Activated CD4-positive, CD25-positive, alpha-beta regulatory T cell (primary cell): ENCODE results near the gene MERTK.
"Not testable (repeated sequence)": the region's sequence is repeated elsewhere in the genome, so short reads cannot be mapped to it uniquely, and the experiment has no call there.

Experiments
- DNase-seq, 4 experiments: peaks; one replicate each; lab custom pipeline; 2025; lab: John Stamatoyannopoulos, UW

MERTK gene

DNA sequence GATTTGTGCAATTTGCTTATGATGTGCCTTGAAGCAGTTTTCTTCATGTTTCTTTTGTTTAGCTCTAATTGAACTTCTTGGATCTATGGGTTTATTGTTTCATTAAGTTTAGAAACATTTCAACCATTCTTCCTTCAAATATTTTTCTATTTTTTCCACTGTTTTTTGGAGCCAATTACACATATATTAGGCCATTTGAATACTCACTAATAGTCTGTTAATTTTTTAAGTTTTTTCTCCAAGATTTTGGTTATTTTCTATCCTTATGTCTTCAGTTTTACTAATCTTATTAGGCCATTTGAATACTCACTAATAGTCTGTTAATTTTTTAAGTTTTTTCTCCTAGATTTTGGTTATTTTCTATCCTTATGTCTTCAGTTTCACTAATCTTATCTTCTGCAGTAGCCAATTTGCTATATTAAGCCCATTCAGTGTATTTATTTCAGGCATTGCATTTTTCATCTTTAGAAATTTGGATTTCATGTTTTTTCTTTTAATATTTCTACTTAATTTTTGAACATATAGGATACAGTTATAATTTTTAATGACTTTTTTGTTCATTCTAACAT lies 147.1 kb downstream of the MERTK start:
- DNase-seq: no peak

GRCh38 chr2:112046231-112046630 lies 147.8 kb downstream of the MERTK start:
- no peak for DNase-seq

- DNase-seq: no peak
Observed at GRCh38 chr2:112047537-112048235, 149.3 kb downstream of the MERTK start.

- DNase-seq: no peak
Observed at GRCh38 chr2:112048236-112048592, 149.8 kb downstream of the MERTK start.

GRCh38 chr2:112048887-112049286 lies 150.5 kb downstream of the MERTK start:
- no peak for DNase-seq

GRCh38 chr2:112050316-112050715 lies 151.9 kb downstream of the MERTK start:
- DNase-seq: no peak

DNA sequence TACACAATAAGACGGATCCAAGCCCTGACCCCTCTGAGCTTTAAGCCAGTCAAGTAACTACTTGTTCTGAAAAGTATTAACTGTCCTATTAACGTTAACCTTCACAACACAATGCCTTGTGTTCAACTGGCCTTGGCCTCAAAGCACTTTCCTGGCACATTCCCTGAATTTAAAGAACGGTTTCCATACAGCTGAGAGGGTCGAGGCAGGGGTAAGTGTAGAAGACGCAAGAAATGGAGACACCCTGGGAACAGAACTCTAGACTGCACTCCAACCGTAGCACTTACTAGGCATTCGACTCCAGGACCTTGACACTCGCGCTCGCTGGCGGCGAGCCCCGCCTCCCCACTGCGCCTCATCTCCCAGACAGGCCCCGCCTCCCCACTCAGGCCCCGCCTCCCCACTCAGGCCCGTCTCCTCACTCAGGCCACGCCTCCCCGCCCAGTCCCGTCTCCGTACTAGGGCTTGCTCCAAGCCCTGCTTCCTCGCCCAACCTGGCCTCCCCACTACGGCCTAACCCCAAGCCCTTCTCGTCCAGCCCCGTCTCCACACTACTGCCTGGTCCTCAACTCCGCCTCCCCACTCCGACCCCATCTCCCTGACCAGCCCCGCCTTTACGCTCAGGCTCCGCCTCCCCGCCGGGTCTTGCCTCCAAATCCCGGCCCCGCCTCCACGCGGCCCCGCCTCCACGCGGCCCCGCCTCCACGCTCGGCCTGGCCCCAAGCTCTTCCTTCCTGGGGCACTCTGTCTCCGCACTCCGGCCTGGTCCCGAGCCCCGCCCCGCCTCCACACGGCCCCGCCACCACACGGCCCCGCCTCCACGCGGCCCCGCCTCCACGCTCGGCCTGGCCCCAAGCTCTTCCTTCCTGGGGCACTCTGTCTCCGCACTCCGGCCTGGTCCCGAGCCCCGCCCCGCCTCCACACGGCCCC lies 155.8 kb downstream of the MERTK start:
- peak; percentile 96 to 99 (median 98) for DNase-seq

- DNase-seq: peak; percentile 96 to 99 (median 98)
Observed at GRCh38 chr2:112054847-112055729, 156.7 kb downstream of the MERTK start, which contains the start of gene TMEM87B. Gene TMEM87B (plus strand): TSS chr2:112055269. CDS start chr2:112055592, 323 bp downstream.

DNA sequence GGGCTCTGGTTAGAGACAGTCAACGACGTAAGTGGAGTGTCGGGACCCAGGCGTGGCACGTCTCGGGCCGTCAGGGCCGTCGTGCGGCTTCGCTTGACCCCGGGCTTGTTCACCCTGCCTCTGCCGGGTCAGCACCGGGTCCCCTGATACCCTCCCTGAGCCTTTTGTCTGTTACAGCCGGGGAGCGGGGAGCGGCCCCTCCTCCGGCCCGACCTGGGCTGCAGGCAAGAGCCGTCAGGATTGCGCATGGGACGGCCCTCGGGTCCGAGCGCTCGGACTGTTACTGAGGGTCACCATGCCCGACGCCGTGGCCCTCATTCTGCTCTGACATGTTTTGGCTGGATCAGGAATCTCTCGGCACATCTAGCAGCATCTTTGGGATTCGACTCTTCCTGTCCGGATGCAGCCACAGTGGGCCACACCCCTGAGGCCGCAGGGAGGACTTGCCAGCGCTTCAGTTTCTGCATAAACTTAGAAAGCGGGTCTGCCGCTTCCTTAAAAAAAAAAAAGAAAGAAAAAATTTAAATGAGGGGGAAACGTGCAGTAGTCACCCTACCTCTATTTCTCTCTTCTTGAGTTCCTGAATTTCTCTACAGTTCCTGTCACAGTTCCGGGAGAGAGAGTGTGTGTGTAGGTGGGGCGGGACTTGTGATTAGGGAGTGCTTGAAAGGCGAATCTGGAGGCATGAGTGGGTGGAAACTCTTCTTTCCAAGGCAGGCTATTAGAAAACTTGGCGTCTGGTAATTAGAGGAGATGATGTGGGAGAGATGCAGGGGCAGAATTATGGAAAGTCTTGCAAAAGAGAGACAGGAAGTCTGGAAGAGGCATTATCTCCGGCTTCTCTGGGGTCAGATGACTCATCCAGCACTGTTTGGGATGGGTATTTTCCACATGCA lies 157.6 kb downstream of the MERTK start:
- DNase-seq: peak in 2 of 4 experiments; percentile 7 to 33

DNA sequence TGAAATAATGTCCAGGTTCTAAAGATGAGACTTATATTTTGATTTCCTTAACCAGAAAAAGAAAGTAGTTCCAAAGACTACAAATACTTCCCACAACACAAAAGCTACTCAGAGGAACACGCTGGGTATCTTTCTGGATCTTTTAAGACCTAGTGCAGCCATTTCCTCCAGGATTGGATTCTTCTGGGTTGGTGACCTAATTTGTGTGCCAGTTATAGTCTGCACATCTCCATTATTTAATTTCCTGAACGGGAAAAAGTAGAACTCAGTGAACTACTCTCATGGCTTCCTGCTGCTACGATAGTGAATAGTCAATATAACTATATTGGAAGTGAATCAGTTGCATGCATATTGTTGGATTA lies 158.2 kb downstream of the MERTK start:
- no peak for DNase-seq

DNA sequence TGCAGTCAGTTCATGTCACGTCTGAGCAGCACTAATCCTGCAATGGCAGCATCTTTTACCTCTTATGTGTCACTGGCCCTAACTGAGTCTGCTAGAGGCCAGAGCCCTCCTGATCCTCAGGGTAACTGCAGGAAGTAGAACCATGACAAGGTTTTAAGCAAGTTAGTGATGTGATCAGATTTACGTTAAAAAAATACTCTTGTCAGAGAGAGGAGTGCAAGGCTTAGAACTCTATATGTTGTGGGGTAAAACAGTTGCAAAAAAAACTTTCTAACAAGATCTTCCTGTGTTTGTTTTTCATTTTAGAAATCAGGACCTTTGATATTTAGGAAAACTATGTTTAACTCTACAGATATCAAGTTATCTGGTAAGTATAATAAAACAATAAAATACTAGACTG lies 161.3 kb downstream of the MERTK start:
- DNase-seq: no peak

DNA sequence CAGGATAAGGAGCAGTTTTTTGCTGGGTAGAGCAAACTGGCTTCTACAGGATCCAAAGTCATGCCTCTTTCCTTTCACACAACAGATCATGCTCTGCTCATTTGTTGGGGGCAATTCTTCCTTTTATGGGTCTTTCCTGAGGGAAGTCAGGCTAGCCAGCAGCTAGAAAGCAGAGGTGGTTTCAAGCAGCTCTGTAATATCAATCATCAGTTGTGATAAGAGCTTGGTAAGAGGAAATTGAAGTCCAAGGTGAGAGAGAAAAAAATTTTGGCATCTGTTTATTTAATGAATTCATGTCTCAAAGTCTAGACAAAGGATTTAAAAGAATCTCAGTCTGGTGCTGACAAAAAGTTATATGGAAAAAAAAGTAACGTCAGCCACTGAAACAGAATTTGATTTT lies 162.9 kb downstream of the MERTK start:
- no peak for DNase-seq

- no peak for DNase-seq
Observed at GRCh38 chr2:112061840-112062239, 163.4 kb downstream of the MERTK start.

DNA sequence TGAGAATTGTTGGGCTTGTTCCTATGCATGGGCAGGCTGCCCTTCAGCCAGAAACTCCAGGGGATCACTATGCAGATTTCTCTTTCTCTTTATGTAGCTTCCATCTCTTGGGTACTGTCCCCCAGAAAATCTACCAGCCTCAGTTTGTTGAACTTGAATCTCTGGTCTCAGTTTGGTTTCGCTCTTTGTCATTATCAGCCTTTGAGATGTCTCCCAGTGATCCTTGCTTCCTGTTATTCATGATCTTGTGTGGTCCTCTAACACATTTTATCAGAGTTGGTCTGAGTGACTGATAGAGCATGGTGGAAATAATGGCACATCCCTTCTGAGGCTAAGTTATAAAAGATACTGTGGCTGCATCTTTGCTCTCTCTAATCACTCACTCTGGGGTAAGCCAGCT lies 164.5 kb downstream of the MERTK start:
- no peak for DNase-seq

DNA sequence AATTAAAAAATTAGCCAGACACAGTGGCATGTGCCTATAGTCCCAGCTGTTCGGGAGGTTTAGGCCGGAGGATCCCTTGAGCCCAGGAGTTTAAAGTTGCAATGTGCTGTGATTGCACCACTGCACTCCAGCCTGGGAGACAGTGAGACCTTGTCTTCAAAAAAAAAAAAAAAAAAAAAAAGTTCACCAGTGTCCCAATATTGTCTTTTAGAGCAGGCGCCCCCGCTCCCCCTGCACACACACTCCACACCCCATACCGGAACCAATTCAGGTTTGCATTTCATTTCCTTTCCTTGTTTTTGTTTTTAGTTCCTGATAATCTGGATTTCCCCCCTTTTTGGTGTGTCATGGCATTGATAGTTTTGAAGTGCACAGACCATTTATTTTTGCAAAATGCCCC lies 167.1 kb downstream of the MERTK start:
- DNase-seq: no peak

GRCh38 chr2:112065966-112066365 lies 167.6 kb downstream of the MERTK start:
- DNase-seq: no peak

DNA sequence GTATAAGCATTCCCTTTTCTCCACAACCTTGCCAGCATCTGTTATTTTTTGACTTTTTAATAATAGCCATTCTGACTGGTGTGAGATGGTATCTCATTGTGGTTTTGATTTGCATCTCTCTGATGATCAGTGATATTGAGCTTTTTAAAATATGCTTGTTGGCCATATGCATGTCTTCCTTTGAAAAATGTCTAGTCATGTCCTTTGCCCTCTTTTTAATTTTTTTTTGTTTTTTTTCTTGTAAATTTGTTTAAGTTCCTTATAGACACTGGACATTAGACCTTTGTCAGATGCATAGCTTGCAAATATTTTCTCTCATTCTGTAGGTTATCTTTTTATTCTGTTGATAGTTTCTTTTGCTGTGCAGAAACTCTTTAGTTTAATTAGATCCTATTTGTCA lies 171.4 kb downstream of the MERTK start:
- DNase-seq: not testable (repeated sequence)

GRCh38 chr2:112073875-112074274 lies 175.5 kb downstream of the MERTK start:
- DNase-seq: no peak

GRCh38 chr2:112074506-112074905 lies 176.1 kb downstream of the MERTK start:
- DNase-seq: no peak

DNA sequence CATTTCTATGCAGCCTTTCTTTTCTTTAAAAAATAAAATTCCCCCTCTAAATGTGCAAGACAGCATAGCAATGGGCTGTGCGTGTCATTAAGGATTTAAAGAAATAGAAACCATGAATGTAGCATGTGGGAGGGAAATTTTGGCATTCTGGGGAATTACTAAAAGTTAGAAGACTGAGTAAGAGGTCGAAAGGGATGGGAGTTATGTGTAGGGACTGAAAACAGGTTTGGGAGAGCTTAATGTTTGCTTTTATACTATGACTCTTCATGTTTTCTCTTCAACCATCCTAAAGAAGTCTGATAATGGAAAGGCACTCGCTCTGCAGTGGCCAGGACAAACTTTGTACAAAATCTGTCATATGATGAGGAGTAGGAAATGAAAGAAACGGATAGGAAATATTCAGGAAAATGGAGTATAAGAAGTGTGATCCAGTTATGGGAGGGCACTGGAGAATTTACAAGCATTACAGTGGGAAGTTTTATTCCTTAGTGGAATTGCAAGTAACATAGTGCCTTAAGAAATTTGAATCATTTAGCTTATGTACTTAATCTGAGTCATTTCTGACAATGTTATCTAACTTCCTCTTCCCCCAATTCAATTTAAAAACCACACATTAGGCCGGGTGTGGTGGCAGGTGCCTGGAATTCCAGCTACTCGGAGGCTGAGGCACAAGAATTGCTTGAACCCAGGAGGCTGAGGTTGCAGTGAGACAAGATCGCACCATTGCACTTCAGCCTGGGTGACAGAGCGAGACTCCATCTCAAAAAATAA lies 177.3 kb downstream of the MERTK start:
- DNase-seq: no peak
